HG03432 (cell line): Measurements from ENCODE around the gene TBX21.

ENCODE experiments used
- ATAC-seq: cut with Tn5 transposase; IDR thresholded peaks from one replicate; pipeline ENCODE4 v1.9.1; 2021; ENCODE audit warnings: mild to moderate bottlenecking, moderate library complexity; ENCODE audit not compliant: unreplicated experiment

TBX21 gene

GRCh38 chr17:47733047-47733673, at the start of gene TBX21:
TSS of gene TBX21 (plus strand) at chr17:47733236. CDS start at chr17:47733455, 219 bp downstream.
- peak; percentile 58 for ATAC-seq

GRCh38 chr17:47684025-47684424, 49.0 kb upstream of the TBX21 start:
- no peak for ATAC-seq

GRCh38 chr17:47684535-47685193, 48.4 kb upstream of the TBX21 start:
- ATAC-seq = no peak

GRCh38 chr17:47685556-47686275, 47.3 kb upstream of the TBX21 start:
- no peak for ATAC-seq

- no peak for ATAC-seq
Observed at GRCh38 chr17:47686276-47686635, 46.8 kb upstream of the TBX21 start.

GRCh38 chr17:47686664-47687327, 46.2 kb upstream of the TBX21 start:
- no peak for ATAC-seq

- ATAC-seq = no peak
Observed at GRCh38 chr17:47687328-47687690, 45.7 kb upstream of the TBX21 start.

- no peak for ATAC-seq
Observed at GRCh38 chr17:47687748-47688147, 45.3 kb upstream of the TBX21 start.

- ATAC-seq = no peak
Observed at GRCh38 chr17:47690121-47690520, 42.9 kb upstream of the TBX21 start.

GRCh38 chr17:47692137-47692894, 40.7 kb upstream of the TBX21 start:
- ATAC-seq = no peak

GRCh38 chr17:47692895-47693730, 39.9 kb upstream of the TBX21 start:
- ATAC-seq = no peak

- no peak for ATAC-seq
Observed at GRCh38 chr17:47693731-47694580, 39.1 kb upstream of the TBX21 start, which contains the start of gene TBKBP1. TSS of gene TBKBP1 (plus strand) at chr17:47694161. CDS start at chr17:47696113, 1,952 bp downstream.

- ATAC-seq = no peak
Observed at GRCh38 chr17:47694581-47695428, 38.2 kb upstream of the TBX21 start.

GRCh38 chr17:47695429-47696376, 37.3 kb upstream of the TBX21 start:
- no peak for ATAC-seq

- no peak for ATAC-seq
Observed at GRCh38 chr17:47696717-47697642, 36.1 kb upstream of the TBX21 start.
